AML-193 (cell line): ENCODE results near the gene VAC14.
A peak's percentile ranks its signal among the peaks of the same experiment; 100 is the strongest.
"Not testable (repeated sequence)": the region's sequence is repeated elsewhere in the genome, so short reads cannot be mapped to it uniquely, and the experiment has no call there.

Experiments used
- DNase-seq, 2 experiments: peaks; one replicate each; lab custom pipeline; 2025; lab: John Stamatoyannopoulos, UW

VAC14 gene

DNA sequence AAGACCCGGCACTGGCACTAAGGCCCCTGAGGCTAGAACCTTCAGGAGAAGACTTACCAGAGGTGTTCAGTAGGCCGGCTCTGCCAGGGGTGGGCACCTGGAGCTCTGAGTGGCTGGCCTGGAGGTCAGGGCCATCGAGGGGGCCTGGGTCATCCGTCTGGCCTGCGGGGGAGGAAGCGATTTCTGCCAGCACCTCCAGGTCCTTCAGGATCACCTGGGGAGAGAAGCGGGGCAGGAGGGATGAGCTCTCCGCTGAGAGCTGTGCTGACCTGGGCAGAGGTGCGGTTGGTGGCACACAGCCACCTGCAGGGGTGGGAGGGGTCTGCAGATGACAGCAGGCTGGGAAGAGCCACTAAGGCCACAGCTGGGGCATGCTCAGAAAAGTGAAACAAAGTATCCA, 56.6 kb downstream of the VAC14 start:
- no peak for DNase-seq

DNA sequence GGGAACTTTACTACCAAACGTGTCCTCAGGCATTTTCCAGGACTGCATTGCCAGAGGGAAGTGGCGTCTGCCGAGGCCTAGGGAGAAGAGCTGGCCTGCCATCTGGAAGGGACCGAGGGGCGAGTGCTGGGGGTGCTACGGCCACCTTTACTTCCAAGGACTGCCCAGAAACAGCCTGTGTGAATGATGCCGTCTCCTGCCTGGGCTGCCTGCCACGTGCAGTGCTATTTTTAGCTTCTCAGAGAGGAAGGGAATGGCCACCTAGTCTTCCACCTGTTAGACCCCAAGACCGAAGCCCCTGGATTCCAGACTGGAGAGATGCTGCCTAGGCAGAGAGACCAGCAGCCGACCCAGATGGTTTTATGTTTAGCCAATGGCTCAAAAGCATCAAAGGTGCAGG, 57.2 kb downstream of the VAC14 start:
- DNase-seq = no peak

DNA sequence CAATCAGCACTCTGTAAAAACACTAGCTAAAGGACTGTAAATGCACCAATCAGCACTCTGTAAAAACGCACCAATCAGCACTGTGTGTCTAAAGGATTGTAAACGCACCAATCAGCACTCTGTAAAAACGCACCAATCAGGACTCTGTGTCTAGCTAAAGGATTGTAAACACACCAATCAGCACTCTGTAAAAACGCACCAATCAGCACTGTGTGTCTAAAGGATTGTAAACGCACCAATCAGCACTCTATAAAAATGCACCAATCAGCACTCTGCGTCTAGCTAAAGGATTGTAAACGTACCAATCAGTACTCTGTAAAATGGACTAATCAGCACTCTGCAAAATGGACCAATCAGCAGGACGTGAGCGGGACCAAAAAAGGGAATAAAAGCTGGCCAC, 58.0 kb downstream of the VAC14 start:
- DNase-seq = not testable (repeated sequence)

DNA sequence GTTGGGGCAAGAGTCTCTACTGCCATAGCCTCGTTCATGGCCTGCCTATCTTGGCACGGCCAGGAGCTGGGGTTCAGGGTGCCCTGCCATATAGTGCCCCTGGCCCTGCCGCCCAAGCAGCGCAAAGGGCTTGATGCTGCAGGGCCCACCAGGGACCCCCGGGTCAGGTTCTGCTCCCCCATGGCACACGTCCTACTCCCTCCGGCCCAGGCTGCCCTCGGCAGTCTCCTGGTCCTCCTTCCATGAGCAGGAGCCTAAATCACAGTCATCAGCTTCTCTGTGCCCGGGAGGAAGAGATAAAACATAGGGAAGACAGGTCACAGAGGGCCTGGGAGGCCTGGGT, 59.2 kb downstream of the VAC14 start:
- DNase-seq = no peak

DNA sequence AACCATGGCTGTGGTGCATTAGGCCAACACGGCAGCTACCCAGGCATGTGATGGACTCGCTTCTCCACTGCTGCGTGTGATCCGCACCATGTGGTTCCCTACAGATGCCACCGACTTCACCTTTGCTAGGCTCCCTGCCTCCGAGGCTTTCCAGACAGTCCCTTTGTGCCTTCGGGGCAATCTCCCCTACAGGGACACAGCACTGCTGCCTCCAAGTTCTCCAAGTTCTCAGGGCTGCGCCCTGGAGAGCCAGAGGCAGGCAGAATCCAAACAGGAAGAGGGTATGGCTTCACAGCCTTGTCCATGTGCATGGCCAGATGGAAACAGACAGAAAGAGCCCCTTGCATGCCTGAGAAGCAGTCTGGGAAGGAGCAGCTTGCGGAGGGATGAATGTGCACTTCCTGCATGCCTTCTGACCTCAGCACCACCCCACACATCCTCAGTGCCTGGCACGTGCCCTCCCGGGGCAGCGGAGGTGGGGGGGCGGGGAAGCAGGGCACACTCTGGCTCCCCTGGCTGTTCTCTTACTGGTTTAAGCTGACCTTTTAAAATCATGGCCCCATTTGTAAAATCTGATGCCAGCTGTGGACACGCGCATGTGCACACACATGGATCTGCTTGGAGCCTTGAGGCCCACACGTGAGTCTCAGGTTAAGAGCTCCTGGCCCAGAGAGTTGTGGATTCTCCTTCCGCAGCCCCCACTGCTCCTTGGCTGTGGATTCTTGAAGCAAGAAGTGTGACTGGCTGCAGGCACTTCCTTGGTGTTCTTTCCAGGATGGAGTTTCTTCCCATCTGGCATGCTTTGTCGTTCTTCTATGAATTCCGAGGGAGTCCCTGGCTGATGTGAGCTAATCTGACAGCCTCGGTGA, 59.8 kb downstream of the VAC14 start:
- no peak for DNase-seq

DNA sequence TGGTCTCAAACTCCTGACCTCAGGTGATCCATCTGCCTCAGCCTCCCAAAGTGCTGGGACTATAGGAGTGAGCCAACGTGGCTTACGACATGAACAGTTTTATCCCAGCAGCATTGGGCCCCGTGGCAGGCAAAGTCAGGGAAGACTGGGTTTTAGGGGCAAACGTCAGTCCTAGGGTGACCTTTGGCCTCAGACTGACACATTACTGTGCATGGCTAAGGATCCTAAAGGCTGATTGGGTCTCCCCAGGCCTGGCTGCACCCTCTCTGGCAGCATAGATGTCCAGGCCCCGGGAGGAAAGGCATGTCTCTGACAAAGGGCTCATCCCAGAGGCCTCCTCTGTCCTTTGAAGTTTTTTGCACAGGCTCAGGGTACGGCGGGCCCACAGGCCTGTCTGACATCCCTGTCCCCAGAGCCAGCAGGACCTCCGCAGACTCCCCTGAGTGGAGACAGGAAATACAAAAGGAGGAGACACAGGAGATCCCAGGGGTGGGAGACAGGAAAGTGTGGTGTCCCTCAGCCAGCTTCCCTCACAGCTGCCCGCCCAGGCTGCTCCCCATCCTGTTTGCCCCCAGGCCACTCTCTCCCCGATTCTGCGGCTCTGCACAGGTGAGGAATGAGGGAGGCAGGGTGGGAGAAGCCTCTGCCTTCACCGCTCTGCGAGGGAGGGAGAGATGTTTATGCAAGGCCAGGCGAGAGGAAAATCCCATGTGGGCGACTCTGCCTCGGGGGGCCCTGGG, 60.6 kb downstream of the VAC14 start:
- DNase-seq = no peak

DNA sequence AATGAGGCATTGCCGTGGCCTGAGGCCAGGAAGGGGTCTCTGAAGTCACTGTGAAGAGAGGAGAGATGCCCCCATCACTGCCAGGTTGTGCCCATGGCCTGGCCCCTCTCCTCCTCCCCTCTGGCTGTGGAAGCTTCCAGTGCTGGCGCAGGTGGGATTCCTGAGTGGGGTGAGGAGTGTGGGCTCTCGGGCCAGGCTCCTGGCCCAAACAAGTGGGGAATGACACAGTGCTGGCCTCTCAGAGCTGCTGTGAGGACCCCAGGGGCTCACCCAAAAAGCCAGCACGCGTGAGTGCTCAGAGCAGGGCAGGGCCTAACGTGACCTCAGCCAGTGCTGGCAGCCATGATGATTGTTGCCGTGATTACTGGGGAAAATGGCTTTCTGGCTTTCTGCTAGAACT, 61.6 kb downstream of the VAC14 start:
- no peak for DNase-seq

DNA sequence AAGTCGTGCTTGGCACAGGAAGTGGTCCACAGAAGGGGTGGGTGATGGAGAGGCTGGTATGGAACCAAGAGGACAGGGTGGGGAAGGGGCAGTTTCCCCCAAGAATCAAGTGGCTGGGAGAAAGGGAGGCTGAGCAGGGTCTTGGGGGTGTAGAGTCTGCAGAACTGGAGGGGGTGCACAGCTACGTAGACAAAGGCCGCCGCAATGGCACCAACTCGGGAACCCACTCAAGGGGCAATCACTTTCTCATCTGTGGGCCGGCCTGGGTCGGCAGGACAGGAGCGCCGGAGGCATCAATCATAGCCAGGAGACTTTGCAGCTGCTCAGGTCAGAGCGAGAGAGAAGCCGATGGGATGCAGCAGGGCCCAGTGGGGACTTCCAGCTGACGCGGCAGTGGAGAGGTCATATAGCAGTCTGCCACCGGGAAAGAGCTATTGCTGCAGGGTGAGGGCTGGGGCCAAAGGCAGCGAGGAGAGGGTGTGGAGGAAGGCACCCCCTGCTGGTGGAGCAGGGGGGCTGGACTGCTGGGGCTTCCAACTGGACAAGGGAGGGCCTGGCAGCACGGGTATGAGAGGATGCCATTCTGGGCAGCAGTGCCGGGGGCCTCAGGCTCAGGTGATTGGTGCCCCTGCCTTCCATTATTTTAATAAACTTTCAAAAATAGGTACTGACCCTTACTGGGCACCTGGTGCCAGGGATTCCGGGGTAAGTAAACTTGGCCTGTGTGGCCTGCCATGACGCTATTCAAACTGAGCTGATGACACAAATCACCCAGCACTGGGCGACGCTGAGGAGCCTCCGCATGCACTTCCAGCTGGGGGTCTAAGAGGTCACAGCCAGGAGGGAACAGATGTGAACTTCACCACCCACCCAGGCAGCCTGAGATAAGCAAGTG, 62.6 kb downstream of the VAC14 start:
- peak in 1 of 2 experiments; percentile 0 for DNase-seq

DNA sequence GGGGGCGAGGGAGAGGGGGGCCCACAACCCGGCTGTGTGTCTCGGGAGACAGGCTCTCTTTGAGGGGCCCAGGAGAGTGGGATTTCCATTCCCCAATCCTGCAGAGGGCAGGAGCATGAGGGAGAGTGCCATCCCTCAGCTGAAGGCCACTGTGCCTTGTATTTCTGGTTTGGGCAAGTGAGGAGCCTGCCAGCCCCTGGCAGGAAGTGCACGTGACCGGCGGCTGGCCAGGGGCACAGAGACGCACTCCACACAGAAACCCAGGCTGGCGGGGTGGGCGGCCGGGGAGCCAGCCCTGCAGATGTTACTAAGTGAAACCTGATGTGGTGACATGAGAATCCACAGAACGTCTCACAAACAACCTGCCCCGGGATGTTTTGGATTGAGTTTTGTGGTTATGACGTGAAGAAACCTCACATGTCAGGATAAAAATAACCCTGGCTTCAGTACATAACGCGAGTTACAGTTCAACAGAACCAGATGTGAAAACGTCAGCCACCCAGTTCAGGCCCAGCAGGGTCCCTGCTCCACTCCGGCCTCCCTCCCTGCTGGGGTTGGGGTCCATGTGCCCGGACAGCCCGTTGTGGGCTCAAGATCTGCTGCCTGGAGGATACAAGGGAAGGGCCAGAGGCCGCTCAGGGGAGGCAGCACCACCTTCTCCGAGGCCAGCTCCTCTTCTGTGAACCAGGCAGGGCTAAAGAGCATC, 63.4 kb downstream of the VAC14 start:
- no peak for DNase-seq

DNA sequence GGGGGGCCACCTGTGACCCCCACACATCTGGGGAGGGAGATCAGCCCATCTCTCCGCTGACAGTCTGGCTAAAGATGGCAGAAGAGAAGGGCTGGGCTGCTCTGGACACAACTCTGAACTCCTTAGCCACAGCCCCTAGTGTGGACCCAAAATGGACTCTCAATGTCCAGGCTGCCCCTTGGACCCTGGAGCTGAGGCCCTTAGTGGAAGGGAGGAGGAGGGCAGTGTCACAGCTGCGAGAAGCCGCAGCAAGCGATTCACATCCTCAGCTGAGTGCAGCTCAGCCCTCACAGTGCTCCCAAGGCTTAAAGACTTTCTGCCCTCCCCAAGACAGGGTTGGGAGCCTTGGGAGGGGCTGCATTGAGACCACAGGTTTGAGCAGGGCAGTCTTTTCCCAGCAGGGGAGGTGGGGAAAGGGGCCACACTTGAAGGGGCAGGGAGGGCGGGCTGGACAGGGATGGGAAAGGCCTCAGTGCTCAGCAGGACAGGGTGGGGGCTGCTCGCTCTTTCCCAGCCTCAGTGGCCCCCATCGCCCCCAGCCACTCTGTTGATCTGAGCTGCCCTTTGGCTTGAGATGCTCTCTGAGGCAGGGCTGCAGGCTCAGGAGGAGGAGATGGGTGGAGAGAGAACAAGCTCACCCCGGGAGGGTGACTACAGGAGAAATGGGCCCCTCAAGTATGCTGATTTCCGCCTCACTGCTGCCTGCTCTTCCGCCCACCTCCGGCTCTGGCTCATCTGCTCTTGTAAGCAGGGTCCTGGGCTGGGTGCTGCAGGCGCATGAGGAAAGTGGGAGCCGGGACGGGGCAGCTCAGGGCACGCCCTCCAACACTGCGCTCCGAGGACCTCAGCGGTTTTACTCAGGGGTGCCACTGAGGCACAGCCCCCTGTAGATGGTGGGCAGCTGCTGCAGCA, 64.2 kb downstream of the VAC14 start:
- DNase-seq = no peak

DNA sequence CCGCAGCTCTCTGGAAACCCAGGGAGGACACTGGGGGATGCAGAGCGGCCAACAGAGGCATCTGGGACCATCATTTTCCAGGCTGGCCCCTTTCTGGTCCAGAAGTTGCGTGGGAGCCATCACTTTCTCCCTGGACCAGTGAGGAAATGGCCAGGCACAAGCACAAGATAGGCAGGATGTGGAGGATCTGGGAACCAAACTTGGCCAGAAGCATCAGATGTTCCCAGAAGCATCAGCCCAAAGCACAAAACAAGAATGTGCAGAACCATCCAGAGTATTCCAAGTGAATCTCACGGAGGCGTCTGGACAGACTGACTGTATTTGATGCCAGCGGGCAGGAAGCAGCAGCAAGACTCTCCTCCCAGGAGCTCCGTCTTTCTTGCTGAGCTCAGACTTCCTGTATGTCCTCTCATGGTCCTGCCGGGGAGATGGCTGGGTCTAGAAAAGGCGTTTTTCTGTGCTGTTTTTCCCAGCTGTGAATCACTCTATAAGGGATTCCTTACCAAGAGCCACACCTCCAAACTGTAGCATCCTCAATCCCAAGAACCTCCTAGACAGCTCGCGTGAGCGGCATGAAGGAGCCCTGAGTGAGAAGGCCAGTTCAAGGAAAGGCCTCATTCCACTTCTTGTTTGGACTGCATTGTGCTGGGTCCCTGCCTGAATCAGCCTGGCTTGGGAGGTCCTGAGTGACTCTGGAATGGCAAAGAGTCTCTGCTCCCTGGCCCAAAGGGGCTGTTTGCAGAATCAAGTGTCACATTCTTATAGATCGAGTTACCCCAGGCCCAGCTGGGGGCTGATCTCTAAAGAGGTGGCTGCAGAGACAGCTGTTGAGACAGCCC, 65.6 kb downstream of the VAC14 start:
- DNase-seq = no peak

DNA sequence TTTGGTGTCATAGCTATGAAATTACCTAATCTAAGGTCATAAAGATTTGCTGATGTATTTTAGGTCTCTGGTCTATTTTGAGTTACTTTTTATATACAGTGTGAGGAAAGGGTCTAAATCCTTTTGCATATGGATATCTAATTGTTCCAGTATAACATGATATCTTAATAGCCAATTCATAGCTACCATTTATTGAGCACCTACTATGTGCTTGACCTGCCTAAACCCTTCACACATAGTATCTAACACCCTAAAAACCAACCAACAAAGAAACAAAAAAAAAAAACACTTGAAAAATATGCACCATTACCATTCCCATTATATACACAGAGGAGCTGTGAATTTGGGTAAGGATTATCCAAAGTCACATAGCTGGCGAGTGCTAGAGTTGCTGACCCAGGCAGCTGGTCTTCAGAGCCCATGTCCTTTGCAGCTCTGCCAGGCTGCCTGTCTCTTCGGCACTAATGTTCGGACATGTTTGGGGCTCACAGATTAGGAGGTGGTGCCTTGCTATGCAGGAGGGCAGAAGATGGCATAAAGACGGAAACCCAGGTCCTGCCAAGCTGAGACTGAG, 66.3 kb downstream of the VAC14 start:
- no peak for DNase-seq

DNA sequence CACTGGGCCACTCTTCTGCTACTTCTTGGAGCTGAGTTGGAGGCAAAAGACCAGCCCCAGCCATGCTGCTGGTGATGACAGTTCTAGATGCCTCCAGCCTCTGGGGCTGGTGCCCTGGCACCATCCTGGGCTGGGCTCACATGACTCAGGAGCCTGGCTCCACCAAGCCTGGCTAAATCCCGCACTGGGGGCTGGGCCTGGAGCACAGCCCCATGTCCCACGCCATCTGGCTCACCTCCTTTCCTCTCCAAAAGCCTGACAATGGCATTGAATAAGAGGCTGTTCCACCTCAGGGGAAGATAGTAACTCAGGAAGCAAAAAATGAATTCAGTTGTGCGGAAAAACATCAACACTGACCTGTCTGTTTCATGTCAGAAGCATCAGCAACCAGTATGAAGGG, 70.0 kb downstream of the VAC14 start:
- DNase-seq = no peak

DNA sequence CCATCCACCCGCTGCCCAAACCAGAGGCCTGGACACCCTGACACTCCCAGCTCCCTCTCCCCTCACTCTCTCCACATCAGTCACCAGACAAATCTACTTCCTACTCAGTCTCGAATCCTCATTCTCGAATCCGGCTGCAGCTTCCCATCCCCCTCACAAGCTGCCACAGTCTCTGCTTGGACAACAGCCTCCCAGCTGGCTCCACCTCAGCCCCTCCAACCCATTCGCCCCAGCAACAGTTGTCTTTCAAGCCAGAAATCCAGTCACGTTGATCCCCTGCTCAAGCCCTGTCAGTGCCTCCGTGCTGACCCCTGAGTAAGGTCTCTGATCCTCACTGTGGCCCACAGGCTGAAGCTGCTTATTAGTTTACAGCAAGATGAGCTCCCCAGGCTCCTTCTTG, 70.9 kb downstream of the VAC14 start:
- DNase-seq = no peak

DNA sequence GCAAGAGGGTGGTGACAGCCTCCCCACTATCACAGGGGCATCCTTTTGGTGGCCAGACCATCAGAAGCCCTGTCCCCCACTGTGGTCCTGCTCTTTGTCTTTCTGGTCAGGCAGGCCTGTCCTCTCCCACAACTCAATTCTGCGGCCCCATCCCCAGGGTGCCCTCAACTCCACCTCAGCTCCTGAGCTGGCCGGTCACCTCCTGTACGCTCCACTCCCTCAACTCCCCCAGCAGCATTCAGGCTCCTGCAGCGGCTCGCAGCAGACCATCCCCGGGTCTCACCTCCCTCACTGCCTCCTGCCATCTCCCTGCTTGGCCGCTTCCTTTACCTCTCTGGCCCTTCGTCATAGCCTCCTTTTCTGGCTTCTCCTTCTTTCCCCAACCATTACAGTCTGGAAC, 71.7 kb downstream of the VAC14 start:
- DNase-seq = no peak

DNA sequence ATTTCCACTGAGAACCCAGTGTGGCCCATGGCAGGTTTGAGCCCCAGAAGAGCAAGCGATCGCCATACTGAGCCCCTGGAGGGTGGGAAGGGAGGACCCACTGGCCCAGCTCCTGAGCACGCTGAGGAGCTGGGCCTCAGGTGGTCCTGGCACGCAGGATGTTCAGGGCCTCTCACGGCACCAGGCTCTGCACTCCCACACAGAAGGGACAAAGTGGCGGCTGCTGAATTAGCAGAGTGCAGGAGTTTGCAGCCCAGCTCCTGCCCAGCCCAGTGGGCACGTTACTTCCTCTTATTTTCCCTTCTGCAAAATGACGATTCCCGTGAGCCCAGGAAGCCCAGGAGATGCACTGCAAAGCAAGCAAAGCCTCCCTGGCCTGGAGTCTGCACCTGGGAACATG, 72.8 kb downstream of the VAC14 start:
- DNase-seq = peak in 1 of 2 experiments; percentile 1

DNA sequence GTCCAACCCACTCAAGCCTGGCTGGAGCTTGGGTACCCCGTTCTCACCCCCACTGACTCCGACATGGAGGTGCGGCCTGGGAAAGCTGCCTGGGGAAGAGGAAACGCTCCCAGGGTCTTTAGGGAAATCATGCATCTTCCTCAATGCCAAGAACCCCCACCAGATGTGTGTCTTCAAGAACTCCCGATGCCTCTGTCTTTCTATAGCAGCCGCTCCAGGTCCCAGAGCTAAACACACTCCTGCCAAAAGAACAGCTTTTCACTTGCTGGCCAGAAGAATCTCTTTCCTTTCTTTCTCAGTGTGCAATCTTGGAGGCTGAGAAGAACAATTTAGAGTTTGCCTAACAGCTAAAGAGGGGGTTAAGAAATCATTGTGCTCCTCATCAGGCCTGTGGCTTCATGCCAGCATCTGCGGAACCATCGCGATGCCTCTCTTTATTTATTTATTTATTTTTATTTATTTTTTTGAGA, 74.0 kb downstream of the VAC14 start:
- no peak for DNase-seq

DNA sequence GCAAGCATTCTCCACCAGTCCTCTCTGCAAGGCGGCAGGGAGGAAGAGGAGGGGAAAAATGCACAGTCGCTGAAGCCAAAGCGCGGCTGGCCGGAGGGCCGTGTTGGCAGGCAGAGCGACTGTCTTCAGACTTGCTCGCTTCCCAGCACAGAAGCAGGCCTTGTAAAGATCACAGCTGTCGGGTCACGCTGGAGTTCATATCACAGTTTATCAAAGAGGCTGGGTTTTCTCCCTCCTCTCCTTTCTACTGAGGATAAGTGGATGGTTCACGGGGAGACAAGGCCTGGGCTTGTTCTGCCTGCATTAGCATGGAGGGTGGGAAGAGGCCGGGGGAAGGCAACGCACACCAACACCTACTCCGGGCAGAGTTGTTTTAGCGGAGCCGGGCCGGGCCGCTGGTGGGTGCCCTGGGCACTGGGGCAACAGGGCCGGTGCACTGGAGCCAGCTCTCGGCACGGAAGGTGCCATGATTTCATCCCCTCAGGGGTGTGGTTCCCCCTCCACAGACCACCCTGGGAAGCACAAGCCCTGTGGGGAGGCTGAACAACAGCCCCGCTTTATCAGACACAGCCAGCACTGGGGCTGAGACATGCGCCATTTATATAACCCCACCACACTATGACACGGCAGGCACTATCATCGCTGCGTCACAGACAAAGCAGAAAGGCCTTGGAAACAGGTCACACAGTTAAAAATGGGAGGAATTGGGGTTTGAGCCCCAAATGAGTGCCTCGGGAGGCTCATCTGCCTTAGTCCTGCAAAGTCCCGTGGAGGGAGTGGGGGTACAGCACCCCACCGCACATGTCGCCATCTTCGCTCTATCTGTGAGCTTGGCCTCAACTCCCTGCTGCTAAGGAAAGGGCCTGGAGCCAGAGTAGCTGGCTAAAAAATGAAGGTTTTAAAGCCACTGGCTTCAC, 74.8 kb downstream of the VAC14 start:
- DNase-seq = no peak
